Prostate gland (tissue), 2 donors: ENCODE measurements around the gene PDZRN4.

Source experiments
- POLR2A ChIP-seq: fragments of 450-650 bp; IDR thresholded peaks from one replicate; pipeline ENCODE4 v1.6.1; 2016; ENCODE audit warnings: antibody characterized with exemption, mild to moderate bottlenecking
- POLR2AphosphoS5 ChIP-seq: sonication (generic); formaldehyde crosslinking; IDR thresholded peaks from one replicate; pipeline ENCODE4 v1.6.1; 2017; ENCODE audit warnings: antibody characterized with exemption
- TF ChIP-seq, protein P1 (sequence below), 4 experiments: fragments of 200-600 bp in 2 of 4; fragments of 450-650 bp in 2 of 4; sonication (generic) in 2 of 4; IDR thresholded peaks; 1 replicate in 3 of 4; 2 replicates in 1 of 4; pipeline ENCODE4 v1.5.1; 2016 to 2019; ENCODE audit warnings: antibody characterized with exemption in 4 of 4, mild to moderate bottlenecking in 2 of 4, moderate library complexity in 2 of 4

DNA sequence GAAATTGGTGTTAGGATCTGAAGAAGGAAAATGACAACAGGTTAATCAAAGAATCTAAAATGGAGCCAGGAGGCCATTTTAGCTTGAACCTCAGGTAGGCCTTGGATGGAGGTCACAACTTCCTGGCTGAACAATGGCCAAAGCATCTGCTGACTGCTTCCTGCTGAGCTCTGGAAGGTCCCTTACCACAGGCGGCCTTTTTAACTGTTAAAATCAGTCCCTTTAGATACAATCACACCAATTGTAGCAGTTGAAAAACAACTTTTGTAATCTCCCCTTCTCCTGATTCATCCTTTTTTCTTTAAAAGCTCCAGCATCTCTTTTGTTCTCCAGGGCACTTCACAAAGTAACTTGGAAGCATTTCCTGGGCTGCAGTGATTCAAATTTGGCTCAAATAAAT, 388.8 kb downstream of the PDZRN4 start:
- TF ChIP-seq, protein P1, sequence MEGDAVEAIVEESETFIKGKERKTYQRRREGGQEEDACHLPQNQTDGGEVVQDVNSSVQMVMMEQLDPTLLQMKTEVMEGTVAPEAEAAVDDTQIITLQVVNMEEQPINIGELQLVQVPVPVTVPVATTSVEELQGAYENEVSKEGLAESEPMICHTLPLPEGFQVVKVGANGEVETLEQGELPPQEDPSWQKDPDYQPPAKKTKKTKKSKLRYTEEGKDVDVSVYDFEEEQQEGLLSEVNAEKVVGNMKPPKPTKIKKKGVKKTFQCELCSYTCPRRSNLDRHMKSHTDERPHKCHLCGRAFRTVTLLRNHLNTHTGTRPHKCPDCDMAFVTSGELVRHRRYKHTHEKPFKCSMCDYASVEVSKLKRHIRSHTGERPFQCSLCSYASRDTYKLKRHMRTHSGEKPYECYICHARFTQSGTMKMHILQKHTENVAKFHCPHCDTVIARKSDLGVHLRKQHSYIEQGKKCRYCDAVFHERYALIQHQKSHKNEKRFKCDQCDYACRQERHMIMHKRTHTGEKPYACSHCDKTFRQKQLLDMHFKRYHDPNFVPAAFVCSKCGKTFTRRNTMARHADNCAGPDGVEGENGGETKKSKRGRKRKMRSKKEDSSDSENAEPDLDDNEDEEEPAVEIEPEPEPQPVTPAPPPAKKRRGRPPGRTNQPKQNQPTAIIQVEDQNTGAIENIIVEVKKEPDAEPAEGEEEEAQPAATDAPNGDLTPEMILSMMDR (IDR thresholded peaks at IDR 0.05): no peak
- no peak for TF ChIP-seq POLR2AphosphoS5
- no peak for TF ChIP-seq POLR2A
